Thoracic aorta (tissue), 2 donors: ENCODE data around the gene RAPGEF2. TPM values are rescaled to one million over a fixed set of nuclear protein-coding genes. Genes with fewer than 3 reads are reported as not detected.

Experiments used
- ATAC-seq: fragments of 150-250 bp; one replicate; pipeline ENCODE4 v1.8.0; 2017; ENCODE audit warnings: low read depth; ENCODE audit not compliant: insufficient number of reproducible peaks, low FRiP score
- DNase-seq: peaks from one replicate; pipeline ENCODE4 v3.0.0-alpha.2; 2020; ENCODE audit warnings: low spot score
- H3K27ac ChIP-seq, 2 donors: fragments of 200-600 bp; sonication (generic); 1 replicate in 1 of 2; 2 replicates in 1 of 2; pipeline ENCODE4 v1.5.1; 2016; ENCODE audit warnings: mild to moderate bottlenecking in 2 of 2, moderate library complexity in 2 of 2
- H3K27me3 ChIP-seq: fragments of 200-600 bp; sonication (generic); replicated peaks from 2 replicates; pipeline ENCODE4 v1.6.0; 2016; ENCODE audit warnings: mild to moderate bottlenecking; ENCODE audit not compliant: insufficient read depth
- H3K36me3 ChIP-seq: fragments of 200-600 bp; sonication (generic); one replicate; pipeline ENCODE4 v1.5.1; 2016
- H3K4me1 ChIP-seq, 2 donors: fragments of 200-600 bp; sonication (generic); 1 replicate in 1 of 2; 2 replicates in 1 of 2; pipeline versions ENCODE4 v1.5.1 to v1.6.0; 2016; ENCODE audit warnings: low read depth in 2 of 2, mild to moderate bottlenecking in 1 of 2; ENCODE audit not compliant: control insufficient read depth in 1 of 2
- H3K4me3 ChIP-seq: fragments of 200-600 bp; sonication (generic); 2 replicates; pipeline ENCODE4 v1.5.1; 2016; ENCODE audit warnings: mild to moderate bottlenecking
- H3K9me3 ChIP-seq: fragments of 200-600 bp; sonication (generic); 2 replicates; pipeline ENCODE4 v1.5.1; 2016
- CTCF ChIP-seq: fragments of 200-600 bp; sonication (generic); IDR thresholded peaks from one replicate; pipeline ENCODE4 v1.5.1; 2019; ENCODE audit warnings: antibody characterized with exemption
- total RNA-seq, 2 donors: library from RNA; depleted of rRNA; stranded (reverse); fragments of >200 nt; gene quantifications; one replicate each; pipeline versions ENCODE4 v1.1.0 to v1.2.3, GENCODE V29; 2016

The RAPGEF2 gene
- total RNA-seq, 2 donors from 2014 or later: 63.0 to 63.6 TPM

DNA sequence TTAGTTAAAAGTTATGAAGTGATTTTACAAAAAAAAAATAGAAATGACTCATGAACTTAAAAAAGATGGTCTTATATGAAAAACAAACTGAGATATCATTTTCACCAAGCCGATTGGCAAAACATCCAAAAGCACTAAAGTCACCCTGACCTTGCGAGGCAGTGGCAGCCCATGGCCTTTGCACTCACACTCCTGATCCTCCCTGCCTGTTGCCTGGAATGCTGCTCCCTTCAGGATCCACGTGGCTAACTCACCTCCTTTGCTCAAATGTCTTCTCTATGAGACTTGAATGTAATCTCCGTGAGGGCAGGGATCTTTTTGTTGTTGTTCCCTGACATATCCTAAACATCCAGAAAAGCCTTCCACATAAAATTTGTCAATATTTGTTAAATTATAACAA is 106.4 kb downstream of the RAPGEF2 start:
- no peaks in the 10 kb centered on the region for H3K9me3 ChIP-seq
- DNase-seq (no peak), ATAC-seq (no peak)
- H3K4me3 ChIP-seq: no peak overlapping the region
- no peak overlapping the region for H3K27ac ChIP-seq
- H3K4me1 ChIP-seq: peaks cover 10 to 47% of the 10 kb centered on the region in 2 donors
- no peaks in the 10 kb centered on the region for H3K27me3 ChIP-seq
- TF ChIP-seq CTCF: no peak
- no peaks in the 10 kb centered on the region for H3K36me3 ChIP-seq

- ATAC-seq (no peak), DNase-seq (no peak)
- Histone ChIP-seq H3K4me1 (peaks cover 10 to 45% of the 10 kb centered on the region in 2 donors), H3K4me3 (no peak overlapping the region), H3K27ac (no peak overlapping the region), H3K27me3 (no peaks in the 10 kb centered on the region), H3K36me3 (no peaks in the 10 kb centered on the region), H3K9me3 (no peaks in the 10 kb centered on the region)
- TF ChIP-seq CTCF: no peak
These were observed 108.1 kb downstream of the RAPGEF2 start for GRCh38 chr4:159210975-159211374.

- ATAC-seq: peak; percentile 69
- H3K27me3 ChIP-seq: no peaks in the 10 kb centered on the region
- H3K27ac ChIP-seq: peak overlapping the region; percentile 6 to 58
These were observed 109.9 kb downstream of the RAPGEF2 start for GRCh38 chr4:159212675-159213293.

DNA sequence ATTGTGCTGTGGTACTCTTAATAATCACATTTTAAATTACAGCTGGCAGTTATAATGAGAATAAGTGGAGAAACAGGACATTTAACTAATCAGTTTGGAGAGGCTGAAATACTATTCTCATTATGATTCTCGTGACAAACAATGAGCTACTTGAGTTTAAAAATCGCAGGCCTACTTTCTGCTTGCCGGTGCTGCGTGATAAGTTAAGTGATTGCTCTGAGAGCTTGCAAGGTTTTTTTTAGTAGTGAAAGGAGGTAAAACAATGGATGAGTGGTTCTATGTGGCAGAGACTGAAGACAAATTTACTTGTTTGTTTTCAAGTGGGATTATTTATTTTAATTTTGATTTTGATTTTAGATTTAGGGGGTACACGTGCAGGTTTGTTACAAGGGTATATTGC is 114.0 kb downstream of the RAPGEF2 start:
- no peak overlapping the region for H3K27ac ChIP-seq
- H3K4me3 ChIP-seq: no peak overlapping the region
- no peaks in the 10 kb centered on the region for H3K36me3 ChIP-seq

More at GRCh38 chr4:159212675-159213293, 109.9 kb downstream of the RAPGEF2 start:
- no peaks in the 10 kb centered on the region for H3K9me3 ChIP-seq
- no peaks in the 10 kb centered on the region for H3K36me3 ChIP-seq
- peaks cover 4 to 27% of the 10 kb centered on the region in 2 donors for H3K4me1 ChIP-seq
- no peak overlapping the region for H3K4me3 ChIP-seq
- TF ChIP-seq CTCF: no peak
- no peak for DNase-seq

GRCh38 chr4:159219862-159220261 is 117.0 kb downstream of the RAPGEF2 start:
- DNase-seq (no peak), ATAC-seq (no peak)
- peaks cover 0 to 11% of the 10 kb centered on the region in 2 donors for H3K4me1 ChIP-seq

More for the DNA sequence above, 114.0 kb downstream of the RAPGEF2 start:
- Histone ChIP-seq H3K4me1 (peaks cover 0 to 19% of the 10 kb centered on the region in 2 donors), H3K27me3 (no peaks in the 10 kb centered on the region), H3K9me3 (no peaks in the 10 kb centered on the region)
- ATAC-seq: no peak
- no peak for DNase-seq
- TF ChIP-seq CTCF: no peak

More at GRCh38 chr4:159219862-159220261, 117.0 kb downstream of the RAPGEF2 start:
- Histone ChIP-seq H3K36me3 (no peaks in the 10 kb centered on the region), H3K27me3 (no peaks in the 10 kb centered on the region), H3K27ac (no peak overlapping the region), H3K4me3 (no peak overlapping the region), H3K9me3 (no peaks in the 10 kb centered on the region)
- no peak for TF ChIP-seq CTCF
